Embryonic facial prominence (tissue), 1 donor: Measurements from ENCODE around the gene CCDC34.

ENCODE experiments used
- DNase-seq: peaks from one replicate; pipeline ENCODE4 v3.0.0-alpha.2; 2016; ENCODE audit errors: extremely low spot score

Gene CCDC34

DNA sequence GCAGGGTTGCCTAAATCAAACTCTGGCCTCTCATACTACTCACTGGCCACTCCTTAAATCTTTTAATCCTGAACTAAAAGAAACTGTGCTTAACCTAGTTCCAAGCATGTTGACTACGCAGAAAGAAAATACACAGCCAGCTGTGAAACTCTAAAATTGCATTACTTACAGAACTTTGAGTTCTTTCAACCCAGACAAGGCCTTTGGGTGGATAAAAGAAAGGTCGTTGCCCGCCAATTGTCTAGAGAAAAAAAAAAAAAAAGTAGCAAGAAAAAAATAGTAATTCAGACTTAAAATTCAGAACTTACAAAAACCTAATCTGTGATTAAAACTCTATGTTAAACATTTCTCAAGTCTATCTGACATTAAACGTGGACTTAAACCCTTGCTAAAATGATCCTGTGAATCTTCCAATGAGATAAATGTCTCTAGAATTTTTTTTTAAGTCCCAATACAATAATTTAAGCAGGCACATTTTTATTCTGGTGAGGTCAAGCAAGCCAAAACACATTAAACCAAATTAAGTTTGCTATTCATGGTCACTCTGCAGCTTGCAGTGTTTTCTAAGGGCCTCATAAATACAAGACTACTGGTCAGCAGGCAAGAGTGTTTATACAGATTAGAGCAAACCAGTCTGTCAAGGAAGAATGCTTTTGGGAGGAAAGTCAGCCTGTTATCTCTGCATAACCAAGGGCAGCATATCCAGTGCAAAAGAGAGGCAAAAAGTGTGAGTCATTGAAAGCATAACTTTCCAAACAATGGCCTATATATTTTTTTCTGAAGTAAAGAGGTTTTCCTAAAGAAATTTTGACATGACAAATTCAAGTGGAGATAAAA lies 29.5 kb upstream of the CCDC34 start:
- no peak for DNase-seq

DNA sequence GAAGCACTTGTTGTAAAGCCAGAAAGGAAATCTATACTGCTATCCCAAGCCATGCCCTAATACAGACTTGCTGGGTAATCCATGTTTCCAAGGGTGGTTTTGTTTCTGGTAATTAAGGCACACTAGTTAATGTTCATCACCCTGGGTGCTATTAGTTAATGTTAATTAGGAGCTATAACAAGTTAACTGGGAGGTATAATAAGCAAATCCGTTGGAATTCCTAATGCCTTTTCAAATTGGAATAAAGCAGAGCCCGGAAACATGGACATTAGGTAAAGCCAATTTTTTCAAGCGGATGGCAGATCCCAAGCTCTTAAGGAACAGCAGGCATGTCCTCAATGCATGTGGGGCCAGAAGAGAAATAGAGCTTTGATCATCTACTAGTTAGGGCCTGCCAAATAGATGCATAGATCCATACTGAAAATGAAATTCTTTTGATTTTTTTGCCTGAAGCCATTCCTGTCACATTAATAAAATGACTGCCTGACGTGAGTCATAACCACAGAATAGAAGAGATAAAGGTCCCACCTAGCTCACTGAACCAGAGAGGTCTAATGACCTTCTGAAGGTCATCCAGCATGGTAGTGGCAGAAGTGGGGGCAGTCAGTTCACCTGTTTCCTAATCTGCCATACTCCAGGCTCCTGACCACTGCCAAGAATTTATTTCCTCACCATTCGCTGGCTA lies 28.5 kb upstream of the CCDC34 start:
- DNase-seq, result no peak

DNA sequence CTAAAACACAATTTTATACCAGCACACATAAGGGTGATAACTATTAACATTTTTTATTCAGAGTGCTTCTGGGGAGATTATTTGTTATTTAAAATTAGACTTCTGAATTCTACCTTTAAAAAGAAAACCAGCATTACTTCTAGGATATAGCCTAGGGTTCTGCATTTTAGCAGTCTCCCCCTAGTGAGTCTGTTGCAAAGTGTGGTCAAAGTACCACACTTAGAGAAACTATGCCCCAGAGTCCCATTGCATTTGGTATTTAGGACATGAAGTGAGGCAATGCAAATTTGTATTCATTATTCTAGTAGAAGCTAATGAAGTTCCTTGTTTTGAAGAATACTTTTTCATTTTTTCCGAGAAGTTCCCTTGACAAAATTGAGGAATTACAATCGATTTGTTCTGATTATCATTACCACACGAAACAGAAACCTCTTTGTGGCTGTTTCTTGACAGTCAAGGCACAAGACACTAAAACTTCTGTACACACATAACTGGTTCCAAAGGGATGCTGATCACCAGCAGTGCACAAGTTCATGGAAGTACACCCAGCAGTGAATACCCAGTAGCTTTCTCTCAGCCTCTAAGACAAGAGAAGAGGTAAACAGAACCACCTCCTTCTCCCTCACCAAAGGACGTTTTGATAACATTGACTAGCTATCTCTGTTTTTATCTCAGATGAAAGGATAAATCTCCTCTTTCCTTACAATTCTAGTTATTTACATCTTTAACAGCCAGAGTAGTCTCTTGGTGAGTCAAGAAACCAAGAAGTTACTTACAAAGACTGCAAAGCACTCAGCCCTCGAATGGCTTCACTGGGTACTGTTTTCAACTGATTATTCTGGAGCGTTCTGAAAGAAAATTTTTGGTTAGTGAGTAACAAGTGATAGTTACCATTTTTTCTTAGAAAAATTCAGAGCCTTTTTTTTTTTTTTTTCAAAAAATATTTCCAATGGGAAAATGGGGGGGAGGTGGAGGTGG lies 27.6 kb upstream of the CCDC34 start:
- DNase-seq, result no peak

DNA sequence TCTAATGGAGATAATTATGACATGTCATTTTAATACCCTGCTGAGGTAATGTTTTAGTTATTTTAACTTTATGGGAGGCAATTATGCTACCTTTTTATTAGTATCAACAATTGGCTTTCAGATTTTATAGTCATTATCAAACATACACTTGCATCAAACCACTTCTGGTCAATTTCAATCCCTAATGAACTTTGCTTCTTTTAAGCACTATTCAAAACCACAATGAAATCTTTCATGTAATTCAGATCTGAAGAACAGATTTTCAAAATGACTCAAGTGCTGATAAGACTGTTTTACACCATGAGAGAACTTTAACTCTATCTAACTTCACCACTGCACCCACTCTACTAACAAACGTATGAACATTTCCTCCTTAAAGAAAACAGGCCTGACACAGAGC lies 25.9 kb upstream of the CCDC34 start:
- no peak for DNase-seq

DNA sequence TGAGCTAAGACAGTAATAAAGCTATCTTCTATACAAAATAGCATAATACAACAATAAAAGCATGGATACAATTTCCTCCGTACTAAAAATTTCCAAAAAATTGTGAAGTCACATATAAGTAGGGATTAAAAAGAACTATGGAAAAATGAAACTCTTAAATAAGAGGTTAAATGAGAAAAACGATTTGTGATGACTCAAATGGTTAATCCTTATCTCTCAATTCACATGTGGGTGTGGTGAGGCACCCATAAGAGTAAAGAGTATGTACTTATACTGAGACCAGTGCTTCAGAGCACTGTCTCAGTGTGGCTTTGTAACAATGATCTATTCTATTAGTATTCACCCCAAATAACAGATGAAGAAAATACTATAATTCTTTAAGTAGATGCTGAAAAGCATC lies 25.0 kb upstream of the CCDC34 start:
- no peak for DNase-seq

DNA sequence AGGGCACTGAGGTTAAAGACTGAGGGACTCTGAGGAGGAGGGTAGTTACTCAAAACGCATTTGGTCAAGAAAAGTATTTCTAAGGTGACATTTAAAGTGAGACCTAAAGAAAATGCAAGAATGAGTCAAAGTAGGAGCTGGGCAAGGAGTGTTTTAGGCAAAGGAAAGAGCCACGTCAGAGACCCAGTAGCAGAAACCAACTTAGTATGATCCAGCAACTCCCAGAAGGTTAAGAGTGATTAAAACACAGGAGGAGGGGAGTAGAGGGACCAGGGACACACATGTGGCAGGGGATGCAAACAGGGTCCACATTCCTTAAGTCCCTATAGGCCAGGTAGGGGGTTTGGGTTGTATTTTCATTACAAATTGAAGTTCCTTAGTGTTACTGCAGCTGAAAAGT lies 24.3 kb upstream of the CCDC34 start:
- DNase-seq, result no peak

DNA sequence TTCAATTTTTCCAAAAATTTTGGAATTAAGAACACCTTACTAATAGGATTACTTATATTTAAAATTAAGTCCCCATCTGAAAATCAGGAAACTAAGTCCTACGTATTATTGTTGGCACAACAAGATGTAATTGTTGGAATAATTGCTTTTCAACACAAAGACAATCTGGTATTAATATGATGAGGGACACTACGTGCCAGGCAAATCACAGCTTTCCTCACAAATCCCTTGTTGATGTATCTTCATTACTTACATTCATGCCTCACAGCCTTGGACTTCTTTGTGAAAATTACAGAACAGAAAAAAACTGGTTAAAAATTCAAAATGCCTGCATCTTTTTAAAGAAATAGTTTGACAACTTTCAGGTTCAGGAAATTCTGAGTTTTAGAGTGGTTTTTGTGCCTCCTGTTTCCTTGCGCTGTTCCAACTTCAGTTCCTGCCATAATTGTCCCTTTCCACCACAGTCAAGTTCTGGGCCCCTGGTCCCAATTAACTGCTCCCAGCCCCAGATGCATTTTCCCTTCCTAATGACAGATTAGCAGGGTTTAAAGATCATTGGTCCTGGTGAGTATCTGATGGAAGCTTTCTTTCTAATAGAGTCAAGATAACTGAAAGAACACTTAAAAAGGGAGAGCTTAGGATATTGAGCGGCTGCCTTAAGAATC lies 23.3 kb upstream of the CCDC34 start:
- DNase-seq, result no peak

DNA sequence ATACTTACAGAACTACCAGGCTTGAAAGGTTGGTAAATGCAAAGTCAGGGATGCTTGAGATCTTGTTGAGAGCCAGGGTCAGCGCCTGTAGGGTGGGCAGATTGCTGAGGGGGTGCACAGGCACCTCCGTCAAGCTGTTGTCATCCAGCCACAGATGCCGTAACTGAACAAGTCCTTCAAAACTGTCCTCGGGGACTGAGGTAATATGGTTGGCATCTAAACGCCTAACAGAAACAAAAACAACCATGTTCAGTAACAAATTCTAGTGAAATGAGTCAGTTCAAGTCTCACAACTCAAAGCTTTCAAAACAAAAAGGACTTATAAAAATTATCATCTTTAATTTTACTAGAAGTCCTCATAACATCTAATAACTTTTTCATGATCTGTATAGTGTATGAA lies 22.2 kb upstream of the CCDC34 start:
- DNase-seq, result no peak

DNA sequence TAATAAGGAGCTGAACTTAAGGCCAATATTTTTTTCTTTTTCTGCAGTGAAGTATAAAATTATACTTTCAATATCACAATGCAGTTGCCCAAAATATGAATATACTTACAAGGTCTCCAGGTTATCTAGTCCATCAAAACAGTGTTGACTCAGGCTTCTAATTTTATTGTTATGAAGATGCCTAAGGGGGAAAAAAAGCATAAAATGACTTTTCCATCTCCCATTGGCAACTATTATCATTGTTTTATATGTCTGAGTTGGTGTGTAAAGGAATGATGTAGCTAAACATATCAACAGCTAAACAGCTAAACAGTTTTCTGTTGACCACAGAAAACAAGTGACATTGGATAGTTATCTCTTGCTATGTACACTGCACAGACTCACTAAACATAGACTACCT lies 21.2 kb upstream of the CCDC34 start:
- no peak for DNase-seq

DNA sequence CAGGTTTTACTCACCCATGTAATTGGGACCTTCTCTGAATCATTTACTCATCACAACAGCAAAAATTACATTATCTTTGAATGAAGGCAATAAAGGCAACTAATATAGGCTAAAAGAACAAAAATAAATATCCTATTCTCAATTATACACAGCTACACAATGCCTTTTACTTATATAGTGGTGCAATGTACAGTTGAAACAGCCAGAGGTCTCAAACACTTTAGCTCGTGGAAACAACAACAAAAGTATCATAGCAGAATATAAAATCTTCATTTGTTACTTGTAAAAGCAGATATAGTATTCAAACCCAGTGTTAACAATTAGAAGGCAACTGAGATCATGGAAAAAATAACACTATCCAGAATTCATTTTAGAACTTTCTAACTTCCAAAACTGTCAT lies 20.6 kb upstream of the CCDC34 start:
- DNase-seq, result no peak

DNA sequence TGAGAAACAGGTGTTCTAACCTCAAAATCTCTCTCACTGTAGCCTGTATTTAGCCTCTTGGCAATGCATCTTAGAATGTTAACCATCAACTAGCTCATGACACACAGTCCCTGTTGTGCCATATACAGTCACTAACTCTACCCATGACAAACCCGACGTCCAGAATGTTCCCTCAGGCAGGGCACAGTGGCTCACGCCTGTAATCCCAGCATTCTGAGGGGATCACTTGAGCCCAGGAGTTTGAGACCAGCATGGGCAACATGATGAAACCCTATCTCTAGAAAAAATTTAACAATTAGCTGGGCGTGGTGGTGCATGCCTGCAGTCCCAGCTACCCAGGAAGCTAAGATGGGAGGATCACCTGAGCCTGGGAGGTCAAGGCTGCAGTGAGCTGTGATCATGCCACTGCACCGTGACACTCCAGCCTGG lies 18.2 kb upstream of the CCDC34 start:
- DNase-seq, result no peak

DNA sequence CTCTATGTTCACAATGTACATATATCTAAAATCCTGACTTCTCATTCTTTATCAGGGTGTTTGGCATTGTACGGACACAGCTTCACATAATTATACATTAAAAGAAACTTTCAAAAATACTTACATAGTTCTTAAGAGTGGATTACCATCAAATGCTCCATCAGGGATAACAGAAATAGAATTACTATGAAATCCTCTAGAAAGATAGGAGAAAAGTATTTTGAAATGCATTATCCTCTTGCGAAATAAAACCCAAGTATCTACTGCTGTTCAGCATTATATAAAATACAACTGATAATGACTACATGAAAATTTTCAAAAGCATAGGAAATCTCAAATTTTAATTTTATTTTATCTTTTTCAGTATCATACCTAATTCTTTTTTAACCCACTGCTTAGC lies 17.8 kb upstream of the CCDC34 start:
- DNase-seq, result no peak

DNA sequence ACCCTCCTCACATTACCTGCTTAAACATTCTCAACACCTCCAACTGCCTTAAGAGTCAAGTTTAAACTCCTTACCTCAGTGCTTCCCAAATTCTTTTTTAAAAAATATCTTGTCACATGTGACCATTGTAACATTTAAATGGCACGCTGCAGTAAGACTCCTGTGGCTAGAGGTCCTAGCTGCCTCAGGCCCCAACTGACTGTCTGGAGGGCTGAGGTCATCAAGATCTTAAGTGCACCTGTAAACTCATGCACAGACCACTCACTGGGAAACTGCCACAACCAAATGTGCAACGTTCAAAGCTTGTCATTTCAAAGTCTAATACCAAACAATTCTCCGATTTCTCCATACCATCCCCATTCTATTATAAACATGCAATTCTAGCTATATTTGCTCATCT lies 16.4 kb upstream of the CCDC34 start:
- DNase-seq, result no peak

DNA sequence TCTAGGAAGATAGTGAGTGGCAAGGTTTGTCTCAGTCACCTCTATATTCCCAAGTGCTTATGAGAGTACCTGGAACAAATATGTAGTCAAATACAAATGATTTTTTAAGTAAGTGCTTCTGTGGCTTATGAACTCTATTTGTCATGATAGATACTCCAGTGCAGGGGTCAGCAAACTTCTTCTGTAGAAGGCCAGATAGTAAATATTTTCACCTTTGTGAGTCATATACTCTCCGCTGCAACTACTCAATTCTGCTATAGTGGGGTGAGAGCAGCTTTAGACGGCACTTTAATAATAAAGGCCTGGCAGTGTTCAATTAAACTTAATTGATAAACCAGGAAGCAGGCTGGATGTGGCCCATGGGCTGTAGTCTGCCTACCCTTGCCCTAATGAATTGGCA lies 12.4 kb upstream of the CCDC34 start:
- DNase-seq, result no peak

DNA sequence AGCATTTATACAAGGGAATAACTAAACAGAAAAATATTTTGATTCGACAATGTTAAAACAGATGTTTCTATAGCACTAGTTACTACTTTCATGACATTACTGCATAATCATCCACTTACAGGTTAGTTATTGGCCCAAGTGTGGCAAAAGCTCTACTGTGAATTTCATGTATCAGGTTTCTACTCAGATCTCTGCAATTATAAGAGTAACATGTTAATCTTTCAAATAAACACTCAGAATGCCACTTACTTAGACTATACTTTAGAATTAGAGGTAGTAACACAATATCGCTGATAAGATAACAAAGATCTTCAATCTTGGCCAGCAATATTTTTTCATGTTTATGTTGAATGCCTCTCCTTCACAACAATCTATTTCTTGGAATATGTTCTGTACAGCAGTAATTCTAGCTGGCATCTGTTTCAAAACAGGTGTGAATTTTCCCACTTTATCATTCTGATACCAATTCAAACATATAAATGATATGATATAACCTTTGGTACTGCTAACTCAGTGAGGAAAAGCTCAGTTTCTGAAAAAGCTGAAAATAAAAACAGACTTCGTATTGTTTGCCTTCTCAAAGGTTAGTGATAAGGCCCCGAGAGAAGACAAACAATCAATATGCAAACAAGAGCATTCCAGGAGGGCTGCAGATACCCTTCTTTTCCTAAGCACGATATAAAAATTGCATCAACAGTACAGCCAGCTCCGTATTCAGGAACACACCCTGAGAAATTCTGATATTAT lies 11.0 kb upstream of the CCDC34 start:
- DNase-seq, result no peak

DNA sequence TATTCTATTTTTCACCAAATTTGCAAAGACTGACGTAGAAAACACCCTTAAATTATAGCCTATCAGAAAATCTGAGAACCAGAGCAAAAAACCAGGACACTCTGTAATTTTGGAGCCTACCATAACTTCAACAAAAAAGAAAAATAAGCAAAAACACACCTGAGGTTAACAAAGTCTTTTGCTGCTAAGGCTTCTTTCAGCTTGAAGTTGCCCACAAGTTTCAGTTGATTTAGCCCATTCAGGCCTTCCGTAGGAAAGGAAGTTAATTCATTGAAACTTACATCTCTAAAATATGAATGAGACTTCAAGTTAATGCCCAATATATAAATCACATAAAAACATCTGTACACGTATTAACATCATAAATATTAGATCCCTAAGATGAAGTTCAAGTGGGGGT lies 10.4 kb upstream of the CCDC34 start:
- DNase-seq, result no peak

DNA sequence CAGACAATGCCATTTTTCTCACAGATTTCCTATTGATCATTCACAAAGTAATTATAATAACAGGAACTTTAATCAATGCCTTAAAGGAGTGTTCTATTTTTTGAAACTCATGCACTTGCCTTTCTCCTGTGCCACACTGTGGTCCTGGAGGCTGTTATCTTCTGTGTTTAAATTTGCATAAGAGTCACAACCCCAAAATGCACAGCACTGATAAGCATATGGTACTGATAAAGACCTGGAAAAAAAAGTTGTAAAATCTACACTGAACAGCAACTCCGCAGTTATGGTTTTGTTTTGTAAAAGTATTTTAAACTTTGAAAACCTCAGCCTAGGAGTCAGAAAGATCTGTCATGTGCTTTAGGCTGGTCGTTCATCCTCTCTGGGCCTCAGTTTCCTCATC lies 9.1 kb upstream of the CCDC34 start:
- no peak for DNase-seq

DNA sequence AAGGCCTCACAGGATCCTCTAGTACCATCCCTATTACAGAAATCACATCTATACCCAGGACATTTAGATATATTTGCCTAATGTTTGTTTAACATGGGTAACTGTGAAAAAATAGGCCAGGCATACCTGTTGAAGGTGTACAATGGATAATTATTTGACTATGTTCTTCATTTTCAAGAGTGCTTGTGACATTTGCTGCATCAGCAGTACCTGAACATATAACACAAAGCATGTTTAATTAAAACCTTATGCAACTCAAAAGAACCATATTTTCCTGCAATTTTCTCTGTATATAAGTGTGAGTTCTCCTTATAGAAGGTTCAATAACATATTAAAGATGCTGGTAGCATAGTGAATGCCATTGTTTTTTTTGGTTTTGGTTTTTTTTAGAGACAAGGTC lies 8.5 kb upstream of the CCDC34 start:
- DNase-seq, result no peak

DNA sequence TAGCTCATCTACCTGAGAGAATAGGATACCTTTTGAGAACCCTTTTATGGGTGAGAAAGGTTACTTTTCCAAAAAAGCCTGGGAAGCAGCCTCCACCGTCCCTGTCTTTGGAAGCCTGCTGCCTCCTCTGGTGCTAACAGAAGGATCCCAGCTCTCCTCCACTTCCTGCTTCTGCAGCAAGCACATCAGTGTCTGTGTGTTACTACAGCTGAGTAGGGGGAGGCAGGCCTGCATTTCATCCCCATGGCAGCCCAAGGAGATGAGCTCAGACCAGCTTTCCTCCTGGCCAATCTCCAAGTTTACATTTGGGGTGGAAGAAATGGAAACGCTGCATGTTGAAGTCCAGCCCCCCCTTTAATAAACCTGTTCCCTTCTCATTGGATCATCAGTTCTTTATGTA lies 7.4 kb upstream of the CCDC34 start:
- no peak for DNase-seq

DNA sequence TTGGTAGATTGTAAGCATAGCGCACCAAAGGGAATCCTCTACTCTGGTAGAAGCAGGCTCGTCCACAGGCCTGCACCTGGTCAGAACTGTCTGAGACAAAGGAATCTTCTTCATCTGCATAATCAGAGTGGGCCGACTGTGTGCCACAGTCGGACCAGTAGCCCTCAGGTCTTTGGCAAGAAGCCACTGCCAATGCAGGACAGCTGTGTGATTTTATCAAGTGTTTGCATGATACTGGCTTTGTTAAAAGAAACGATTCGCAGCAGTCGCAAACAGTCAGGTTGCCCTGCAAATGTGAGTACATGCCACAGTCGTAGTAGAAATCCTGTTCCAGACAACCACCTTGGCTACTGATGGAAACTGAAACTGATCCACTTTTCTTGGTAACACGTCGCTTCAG lies 4.9 kb upstream of the CCDC34 start:
- no peak for DNase-seq

DNA sequence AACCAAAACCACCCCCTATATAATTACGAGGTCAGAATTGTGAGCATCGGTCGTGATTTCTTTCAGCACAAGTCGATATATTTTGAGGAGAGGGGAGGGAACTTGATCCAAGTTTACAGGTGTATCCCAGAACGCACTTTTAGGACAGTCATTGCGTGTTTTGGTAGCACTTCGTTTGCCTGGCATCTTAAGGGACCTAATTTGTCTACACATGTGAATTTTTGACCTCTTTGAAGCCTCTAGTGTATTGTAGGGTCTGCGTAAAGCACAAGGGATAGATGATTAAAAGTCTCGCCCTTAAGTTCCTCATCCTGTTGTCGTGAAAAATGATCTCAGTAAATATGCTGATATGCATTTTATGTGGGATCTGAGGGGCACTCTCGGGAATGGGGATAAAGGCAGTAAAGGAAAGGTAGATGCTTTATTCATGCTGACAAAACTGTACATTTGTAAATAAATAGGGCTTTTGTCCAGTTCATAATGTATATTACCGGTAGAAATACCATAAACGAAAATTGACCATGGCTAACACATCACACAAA lies 632 bp upstream of the CCDC34 start:
- DNase-seq, result no peak
